Lung (tissue), 12 donors: ENCODE measurements around the gene POLR3B. TPM values are rescaled to one million over a fixed set of nuclear protein-coding genes. Genes with fewer than 3 reads are reported as not detected.
"Not testable (repeated sequence)": the region's sequence is repeated elsewhere in the genome, so short reads cannot be mapped to it uniquely, and the experiment has no call there.

ENCODE experiments used
- ATAC-seq: fragments of 200-7000 bp; cut with Tn5 transposase; one replicate; pipeline ENCODE4 v1.9.1; 2020; ENCODE audit warnings: moderate number of reproducible peaks; ENCODE audit not compliant: insufficient read depth, low FRiP score
- DNase-seq, 3 donors: peaks; one replicate each; pipeline ENCODE4 v3.0.0-alpha.2; 2013 to 2017
- H3K27ac ChIP-seq, 2 donors: one replicate each; pipeline ENCODE4 v1.5.1; 2013; ENCODE audit warnings: mild to moderate bottlenecking in 2 of 2, moderate library complexity in 2 of 2, control low read depth in 1 of 2, inconsistent platforms in 1 of 2, low read depth in 1 of 2, low read length in 1 of 2
- H3K27me3 ChIP-seq, 3 donors: one replicate each; pipeline ENCODE4 v1.5.1; 2013; ENCODE audit warnings: low read length in 2 of 3; ENCODE audit not compliant: control insufficient read depth in 3 of 3, insufficient read depth in 3 of 3
- H3K36me3 ChIP-seq, 4 donors: one replicate each; pipeline ENCODE4 v1.5.1; 2013; ENCODE audit warnings: low read length in 4 of 4, mild to moderate bottlenecking in 1 of 4, moderate library complexity in 1 of 4; ENCODE audit not compliant: control insufficient read depth in 4 of 4, insufficient read depth in 4 of 4
- H3K4me1 ChIP-seq, 5 donors: one replicate each; pipeline ENCODE4 v1.5.1; 2013; ENCODE audit warnings: low read length in 5 of 5, mild to moderate bottlenecking in 2 of 5, moderate library complexity in 1 of 5; ENCODE audit not compliant: control insufficient read depth in 5 of 5, insufficient read depth in 5 of 5
- H3K4me3 ChIP-seq: one replicate; pipeline ENCODE4 v1.5.1; 2013; ENCODE audit warnings: mild to moderate bottlenecking, control low read depth, moderate library complexity
- H3K9ac ChIP-seq, 2 donors: one replicate each; pipeline ENCODE4 v1.5.1; 2013; ENCODE audit warnings: low read length in 2 of 2, control low read depth in 1 of 2; ENCODE audit not compliant: insufficient read depth in 1 of 2
- H3K9me3 ChIP-seq, 4 donors: one replicate each; pipeline ENCODE4 v1.5.1; 2013; ENCODE audit warnings: low read length in 3 of 4, mild to moderate bottlenecking in 1 of 4, moderate library complexity in 1 of 4; ENCODE audit not compliant: control insufficient read depth in 4 of 4, insufficient read depth in 3 of 4
- CTCF ChIP-seq: IDR thresholded peaks from 2 replicates; pipeline ENCODE4 v1.5.1; 2012; ENCODE audit warnings: mild to moderate bottlenecking; ENCODE audit errors: control extremely low read depth, extremely low read depth
- WGBS, 2 donors: extraction: QIAGEN DNeasy Blood & Tissue Kit; methylation state at CpG; one replicate each; pipeline ENCODE4 v1.1.7; 2013; 5-methylcytosine and 5-hydroxymethylcytosine counted together
- polyA plus RNA-seq, 2 donors: library from polyadenylated mRNA; stranded (reverse); fragments of 200-250 nt; gene quantifications; one replicate each; pipeline ENCODE4 v1.2.1, GENCODE V29; 2013
- total RNA-seq, 2 donors: library from RNA; depleted of rRNA in 1 of 2; stranded (reverse); fragments of >200 nt in 1 of 2; gene quantifications; one replicate each; pipeline ENCODE4 v1.2.1, GENCODE V29; 2014 to 2021
- donor health status: control.
- donor health status: control.
- donor health status: Bipolar disorder and iron deficiency.
- donor health status: healthy.
- donor health status: DM: yes; HTN: yes; CAD: no.

POLR3B gene
- total and polyA plus RNA-seq, 4 donors: 3.6 to 13.5 (median 9.0) TPM

GRCh38 chr12:106475662-106476061 lies 118.1 kb downstream of the POLR3B start:
- DNase-seq: not testable (repeated sequence)

GRCh38 chr12:106477627-106478026 lies 120.1 kb downstream of the POLR3B start:
- not testable (repeated sequence) for ATAC-seq, DNase-seq, H3K4me1 ChIP-seq, H3K36me3 ChIP-seq, H3K4me3 ChIP-seq, H3K27ac ChIP-seq, H3K9me3 ChIP-seq, H3K27me3 ChIP-seq, H3K9ac ChIP-seq
- 94 to 98% methylated on average over 18 of the region's 18 CpGs for WGBS, 2 donors

More at GRCh38 chr12:106475662-106476061, 118.1 kb downstream of the POLR3B start:
- not testable (repeated sequence) for H3K27ac ChIP-seq, ATAC-seq, H3K36me3 ChIP-seq, H3K27me3 ChIP-seq, H3K4me3 ChIP-seq, H3K9me3 ChIP-seq, H3K9ac ChIP-seq, H3K4me1 ChIP-seq
- WGBS, 2 donors: 80 to 87% methylated on average over 1 to 3 of the region's 3 CpGs

- WGBS, 2 donors: 92 to 100% methylated on average over 1 of the region's 1 CpG
- Histone ChIP-seq H3K27me3 (no peaks in the 10 kb centered on the region), H3K4me3 (no peak overlapping the region), H3K36me3 (no peaks in the 10 kb centered on the region), H3K9ac (no peak overlapping the region), H3K4me1 (no peaks in the 10 kb centered on the region), H3K27ac (no peak overlapping the region), H3K9me3 (no peaks in the 10 kb centered on the region)
- ATAC-seq (no peak), DNase-seq (no peak)
- TF ChIP-seq CTCF: no peak
Measured at GRCh38 chr12:106480251-106480650, 122.7 kb downstream of the POLR3B start.

GRCh38 chr12:106481246-106481645 lies 123.7 kb downstream of the POLR3B start:
- Histone ChIP-seq H3K9me3 (no peaks in the 10 kb centered on the region), H3K4me1 (no peaks in the 10 kb centered on the region), H3K27ac (no peak overlapping the region), H3K36me3 (no peaks in the 10 kb centered on the region), H3K9ac (no peak overlapping the region), H3K4me3 (no peak overlapping the region), H3K27me3 (no peaks in the 10 kb centered on the region)
- no peak for TF ChIP-seq CTCF
- no peak for DNase-seq
- WGBS, 2 donors: 94 to 96% methylated on average over 6 of the region's 6 CpGs
- ATAC-seq: no peak

- H3K27ac ChIP-seq: no peak overlapping the region
- no peak for DNase-seq
- H3K4me1 ChIP-seq: no peaks in the 10 kb centered on the region
- no peaks in the 10 kb centered on the region for H3K27me3 ChIP-seq
- H3K9ac ChIP-seq: no peak overlapping the region
- 97 to 98% methylated on average over 5 of the region's 5 CpGs for WGBS, 2 donors
- TF ChIP-seq CTCF: no peak
- no peak for ATAC-seq
- H3K9me3 ChIP-seq: no peaks in the 10 kb centered on the region
- H3K36me3 ChIP-seq: peaks cover 0 to 4% (median 1%) of the 10 kb centered on the region in 4 donors
- H3K4me3 ChIP-seq: no peak overlapping the region
Measured at GRCh38 chr12:106487664-106488063, 130.1 kb downstream of the POLR3B start.
